Superior temporal gyrus (tissue), 1 donor: ENCODE measurements around the gene DMBX1.

Experiments
- DNase-seq: peaks from one replicate; pipeline ENCODE4 v3.0.0-alpha.2; 2016; ENCODE audit errors: extremely low spot score

Gene DMBX1

GRCh38 chr1:46489638-46490405 lies at the start of gene DMBX1:
TSS of gene DMBX1 (plus strand) at chr1:46489836. CDS start at chr1:46507011, 17,175 bp downstream.
- no peak for DNase-seq

- DNase-seq, result no peak
Measured at GRCh38 chr1:46440478-46440877, 49.2 kb upstream of the DMBX1 start.

GRCh38 chr1:46442317-46443161 lies 47.1 kb upstream of the DMBX1 start:
- DNase-seq, result peak; percentile 74

- no peak for DNase-seq
Measured at GRCh38 chr1:46444466-46444865, 45.2 kb upstream of the DMBX1 start.

- DNase-seq, result no peak
Measured at GRCh38 chr1:46445773-46446256, 43.8 kb upstream of the DMBX1 start.

- DNase-seq, result peak; percentile 86
Measured at GRCh38 chr1:46446646-46447498, 42.8 kb upstream of the DMBX1 start.

GRCh38 chr1:46447499-46448108 lies 42.0 kb upstream of the DMBX1 start:
- no peak for DNase-seq

GRCh38 chr1:46448109-46448911 lies 41.3 kb upstream of the DMBX1 start:
- no peak for DNase-seq

GRCh38 chr1:46449223-46450159 lies 40.1 kb upstream of the DMBX1 start:
- DNase-seq, result no peak

GRCh38 chr1:46450160-46450517 lies 39.5 kb upstream of the DMBX1 start:
- DNase-seq, result no peak

GRCh38 chr1:46451948-46452930 lies 37.4 kb upstream of the DMBX1 start:
- no peak for DNase-seq

- DNase-seq, result no peak
Measured at GRCh38 chr1:46452931-46453325, 36.7 kb upstream of the DMBX1 start.

GRCh38 chr1:46453449-46453848 lies 36.2 kb upstream of the DMBX1 start:
- DNase-seq, result no peak

GRCh38 chr1:46455951-46456350 lies 33.7 kb upstream of the DMBX1 start:
- no peak for DNase-seq

- DNase-seq, result no peak
Measured at GRCh38 chr1:46456411-46456963, 33.1 kb upstream of the DMBX1 start.

- no peak for DNase-seq
Measured at GRCh38 chr1:46457178-46457577, 32.5 kb upstream of the DMBX1 start.

GRCh38 chr1:46458190-46458589 lies 31.4 kb upstream of the DMBX1 start:
- no peak for DNase-seq

GRCh38 chr1:46458846-46459245 lies 30.8 kb upstream of the DMBX1 start:
- DNase-seq, result no peak
